K562 (cell line): ENCODE measurements around the gene FAM50A. TPM values are rescaled to one million over a fixed set of nuclear protein-coding genes. Genes with fewer than 3 reads are reported as not detected.

Source experiments
- ATAC-seq: fragments of 200-7000 bp; cut with Tn5 transposase; 3 replicates; pipeline ENCODE4 v1.9.1; 2020; ENCODE audit warnings: moderate library complexity
- BruUV-seq: library from RNA; stranded (reverse); fragments of 400-500 nt; replicated peaks from 2 replicates; lab custom pipeline; 2021; lab: Mats Ljungman, UMichigan
- CTCF ChIA-PET: fragments of 300-600 bp; formaldehyde crosslinking; extraction: SDS; loops from one replicate; lab custom pipeline; 2021; ENCODE audit warnings: low intra/inter-chr PET ratio; lab: Yijun Ruan, JAX
- POLR2A ChIA-PET: fragments of 300-600, 350-650 bp; sonication (Branson Sonifier 250); formaldehyde crosslinking; extraction: SDS; loops from one replicate; lab custom pipeline; 2021; ENCODE audit warnings: antibody characterized with exemption, inconsistent platforms; lab: Yijun Ruan, JAX
- DNase-seq, 4 experiments: peaks; one replicate each; pipeline versions ENCODE4 v3.0.0 to v3.0.0-alpha.2; 2011 to 2018; ENCODE audit warnings: low spot score in 3 of 4, mixed read lengths in 3 of 4; ENCODE audit errors: extremely low read depth in 1 of 4
- FAIRE-seq: peaks from 2 replicates; lab custom pipeline; 2011; peaks lifted over from hg19 to GRCh38; lab: Jason Lieb, UNC
- H2AFZ ChIP-seq: 2 replicates; pipeline ENCODE4 v1.6.0; 2011; ENCODE audit warnings: low read depth, low read length, control low read depth, inconsistent platforms
- H3K27ac ChIP-seq: fragments of 200-600 bp; 3 replicates; pipeline ENCODE4 v1.8.0; 2011; ENCODE audit warnings: low read depth, mild to moderate bottlenecking, control low read depth, inconsistent platforms, low read length, moderate library complexity, mixed read lengths; ENCODE audit errors: extremely low read depth
- H3K27me3 ChIP-seq, 2 experiments: fragments of 300-600 bp in 1 of 2; 2 replicates in 1 of 2; 3 replicates in 1 of 2; pipeline versions ENCODE4 v1.6.0 to v1.8.0; 2011; ENCODE audit warnings: inconsistent platforms in 2 of 2, low read length in 2 of 2, mild to moderate bottlenecking in 1 of 2, mixed read lengths in 1 of 2, moderate library complexity in 1 of 2; ENCODE audit not compliant: control insufficient read depth in 2 of 2, insufficient read depth in 2 of 2
- H3K36me3 ChIP-seq: fragments of 300-600 bp; 3 replicates; pipeline ENCODE4 v1.8.0; 2011; ENCODE audit warnings: mild to moderate bottlenecking, low read length, inconsistent platforms; ENCODE audit not compliant: control insufficient read depth, insufficient read depth
- H3K4me1 ChIP-seq, 2 experiments: fragments of 200-600 bp in 1 of 2; replicated peaks in 1 of 2; 2 replicates in 1 of 2; 3 replicates in 1 of 2; pipeline versions ENCODE4 v1.5.1 to v1.8.0; 2011; ENCODE audit warnings: inconsistent platforms in 2 of 2, low read length in 2 of 2, mild to moderate bottlenecking in 1 of 2, mixed read lengths in 1 of 2, moderate library complexity in 1 of 2; ENCODE audit not compliant: control insufficient read depth in 2 of 2, insufficient read depth in 2 of 2
- H3K4me2 ChIP-seq: 2 replicates; pipeline ENCODE4 v1.6.1; 2011; ENCODE audit warnings: low read length, control low read depth, inconsistent platforms, mixed read lengths; ENCODE audit not compliant: insufficient read depth
- H3K4me3 ChIP-seq: fragments of 200-600 bp; sonication (generic), shearing (Covaris generic); 2 replicates; pipeline ENCODE4 v1.5.1; 2016; ENCODE audit warnings: control low read depth, inconsistent platforms
- H3K79me2 ChIP-seq: fragments of 200-600 bp; 3 replicates; pipeline ENCODE4 v1.8.0; 2011; ENCODE audit warnings: low read length, inconsistent platforms; ENCODE audit not compliant: control insufficient read depth, insufficient read depth
- H3K9ac ChIP-seq, 2 experiments: 2 replicates each; pipeline versions ENCODE4 v1.6.0 to v1.6.1; 2011; ENCODE audit warnings: low read depth in 2 of 2, low read length in 2 of 2, control low read depth in 1 of 2, inconsistent platforms in 1 of 2, mild to moderate bottlenecking in 1 of 2, mixed read lengths in 1 of 2; ENCODE audit not compliant: insufficient read depth in 1 of 2
- H3K9me1 ChIP-seq: one replicate; pipeline ENCODE4 v1.6.0; 2011; ENCODE audit warnings: inconsistent platforms, mild to moderate bottlenecking, low read length, moderate library complexity; ENCODE audit not compliant: control insufficient read depth, insufficient read depth
- H3K9me3 ChIP-seq: replicated peaks from 2 replicates; pipeline ENCODE4 v1.5.1; 2011; ENCODE audit warnings: low read depth, low read length, inconsistent platforms; ENCODE audit not compliant: control insufficient read depth, insufficient read depth
- H4K20me1 ChIP-seq: replicated peaks from 2 replicates; pipeline ENCODE4 v1.6.1; 2011; ENCODE audit warnings: low read length, inconsistent platforms, mixed read lengths; ENCODE audit not compliant: control insufficient read depth, insufficient read depth
- DDX20 ChIP-seq: fragments of 450-650 bp; IDR thresholded peaks from 2 replicates; pipeline ENCODE4 v1.6.1; 2016; ENCODE audit warnings: missing genetic modification characterization, low read depth, mild to moderate bottlenecking, missing compliant biosample characterization, moderate library complexity
- ELF1 ChIP-seq: fragments of 200-800 bp; sonication (Bioruptor generic); IDR thresholded peaks from 2 replicates; pipeline ENCODE4 v1.6.1; 2016; ENCODE audit warnings: missing genetic modification characterization, missing compliant biosample characterization
- HOXB6 ChIP-seq: fragments of 250-450 bp; sonication (Bioruptor Pico); IDR thresholded peaks from 2 replicates; pipeline ENCODE4 v1.5.1; 2022; ENCODE audit warnings: mild to moderate bottlenecking, borderline replicate concordance
- MITF ChIP-seq: IDR thresholded peaks from 2 replicates; pipeline ENCODE4 v1.6.1; 2014; ENCODE audit warnings: antibody characterized with exemption
- POU5F1 ChIP-seq: fragments of 150-350 bp; IDR thresholded peaks from 2 replicates; pipeline ENCODE4 v1.6.1; 2014; ENCODE audit warnings: borderline replicate concordance, low read length, low read depth, mild to moderate bottlenecking; ENCODE audit not compliant: partially characterized antibody
- TCF15 ChIP-seq: fragments of 250-450 bp; sonication (Bioruptor Pico); IDR thresholded peaks from 2 replicates; pipeline ENCODE4 v1.8.0; 2022; ENCODE audit warnings: moderate library complexity, mild to moderate bottlenecking, inconsistent platforms
- USF2 ChIP-seq: sonication (generic); formaldehyde crosslinking; IDR thresholded peaks from 2 replicates; pipeline ENCODE4 v1.5.0; 2020; ENCODE audit warnings: missing genetic modification reagents
- XRCC3 ChIP-seq: fragments of 450-650 bp; IDR thresholded peaks from 2 replicates; pipeline ENCODE4 v1.6.1; 2017; ENCODE audit warnings: mild to moderate bottlenecking, moderate library complexity
- ZBTB11 ChIP-seq, 3 experiments: fragments of 200-800 bp in 1 of 3; fragments of 250-450 bp in 1 of 3; fragments of 450-650 bp in 1 of 3; sonication (Bioruptor Pico) in 1 of 3; sonication (Bioruptor generic) in 1 of 3; formaldehyde crosslinking in 1 of 3; IDR thresholded peaks; 2 replicates each; pipeline versions ENCODE4 v1.6.1 to v1.8.0; 2016 to 2022; ENCODE audit warnings: mild to moderate bottlenecking in 2 of 3, missing genetic modification characterization in 2 of 3, missing compliant biosample characterization in 1 of 3, moderate library complexity in 1 of 3
- ZNF444 ChIP-seq: fragments of 250-450 bp; sonication (Bioruptor Pico); IDR thresholded peaks from 2 replicates; pipeline ENCODE4 v1.4.0; 2020; ENCODE audit warnings: mild to moderate bottlenecking, moderate library complexity
- WGBS: fragments of 100-300 bp; shearing (Covaris generic); methylation state at CpG from one replicate; pipeline ENCODE4 v1.1.6; 2016; ENCODE audit warnings: low coverage, mixed read lengths; ENCODE audit not compliant: insufficient coverage; ENCODE audit errors: missing lambda C conversion rate; 5-methylcytosine and 5-hydroxymethylcytosine counted together
- in situ Hi-C: fragments of 300-500 bp; cut with MboI; formaldehyde crosslinking; loops from 4 replicates; pipeline ENCODE4 v1.15.0; 2018; ENCODE audit warnings: inconsistent platforms, mixed read lengths
- intact Hi-C: fragments of 100-400 bp; cut with micrococcal nuclease; formaldehyde crosslinking; loops from 2 replicates; pipeline ENCODE4 v1.14.2; 2022
- polyA plus RNA-seq, 8 experiments: library from polyadenylated mRNA; depleted of rRNA in 4 of 8; stranded (reverse) in 5 of 8; unstranded in 3 of 8; fragments of >200 nt; fragmentation: Nextera tagmentation in 2 of 8; fragmentation: Illumina TruSeq in 1 of 8; extraction: Ambion mirVana in 2 of 8; extraction: Trizol in 1 of 8; gene quantifications; 2 replicates each; pipeline versions ENCODE4 v1.2.1 to v1.2.3, GENCODE V29; 2011 to 2014; ENCODE audit warnings: inconsistent platforms in 1 of 8, missing spikeins in 1 of 8
- total RNA-seq, 7 experiments: library from RNA; depleted of rRNA in 6 of 7; stranded (reverse); fragments of >200 nt in 6 of 7; fragmentation: Illumina TruSeq in 2 of 7; extraction: Trizol in 2 of 7; gene quantifications; 2 replicates each; pipeline versions ENCODE4 v1.2.1 to v1.2.3, GENCODE V29; 2011 to 2021; ENCODE audit warnings: low replicate concordance in 1 of 7

The FAM50A gene
- total and polyA plus RNA-seq, 9 of the 15 experiments (the other 6 are each of a cell fraction or from before 2014, with no cell fraction given): 4.4 to 114 (median 67.3) TPM

GRCh38 chrX:154469880-154470279, 25.9 kb downstream of the FAM50A start:
- in situ Hi-C loops: no loop called here
- POLR2A ChIA-PET: interaction anchor here (1.1 kb wide), 1 partner anchor 9 kb away, joined by 4 read pairs; the partner anchor contains the start of gene LAGE3

GRCh38 chrX:154470434-154470833, 26.5 kb downstream of the FAM50A start:
- no TSS peak for BruUV-seq
- H3K36me3 ChIP-seq: peaks cover 67% of the 10 kb centered on the region; the same call in 2 of the 3 replicates
- no peaks in the 10 kb centered on the region for H4K20me1 ChIP-seq
- in situ Hi-C loops: no loop called here
- 94% methylated on average over 5 of the region's 14 CpGs for WGBS
- ATAC-seq (no peak), FAIRE-seq (no peak), DNase-seq (no peak)
- H3K79me2 ChIP-seq: no peaks in the 10 kb centered on the region
- no peak overlapping the region for H3K4me2 ChIP-seq
- H3K4me1 ChIP-seq: peaks cover 0 to 14% of the 10 kb centered on the region in 2 experiments; a peak in 2 of 5 replicates
- no peaks in the 10 kb centered on the region for H3K27me3 ChIP-seq
- no peak overlapping the region for H3K27ac ChIP-seq
- ChIA-PET CTCF (no interaction called here), POLR2A (interaction anchor here (1.1 kb wide), 1 partner anchor 8 kb away, joined by 4 read pairs; the partner anchor contains the start of gene LAGE3)
- H3K9me3 ChIP-seq: no peaks in the 10 kb centered on the region
- H2AFZ ChIP-seq: no peak overlapping the region
- no peak overlapping the region; a peak in 1 of 4 replicates for H3K9ac ChIP-seq
- intact Hi-C loops: no loop called here
- H3K4me3 ChIP-seq: no peak overlapping the region
- H3K9me1 ChIP-seq: no peaks in the 10 kb centered on the region
- TF ChIP-seq USF2 (CRISPR knock-in tag) (no peak), ELF1 (tag) (no peak), ZNF444 (CRISPR knock-in tag) (no peak), MITF (no peak), ZBTB11 (CRISPR knock-in tag; IDR thresholded peaks at IDR 0.05) (no peak)

More at GRCh38 chrX:154469880-154470279, 25.9 kb downstream of the FAM50A start:
- Histone ChIP-seq H2AFZ (no peak overlapping the region), H3K4me2 (no peak overlapping the region), H3K27ac (no peak overlapping the region), H3K9ac (no peak overlapping the region), H3K4me3 (no peak overlapping the region), H3K79me2 (no peaks in the 10 kb centered on the region), H3K36me3 (peaks cover 73% of the 10 kb centered on the region; the same call in 2 of the 3 replicates), H4K20me1 (no peaks in the 10 kb centered on the region), H3K9me1 (no peaks in the 10 kb centered on the region), H3K9me3 (no peaks in the 10 kb centered on the region), H3K27me3 (no peaks in the 10 kb centered on the region), H3K4me1 (peaks cover 0 to 14% of the 10 kb centered on the region in 2 experiments; a peak in 2 of 5 replicates)
- intact Hi-C loops: no loop called here
- ATAC-seq (no peak), FAIRE-seq (no peak), DNase-seq (no peak)
- WGBS: 97% methylated on average over 14 of the region's 18 CpGs
- no TSS peak for BruUV-seq
- CTCF ChIA-PET: no interaction called here
- no peak for TF ChIP-seq POU5F1
- TF ChIP-seq DDX20: no peak
- TF ChIP-seq TCF15 (CRISPR knock-in tag): no peak
- no peak for TF ChIP-seq HOXB6
- TF ChIP-seq XRCC3: no peak
